Spleen (tissue), 11 donors: ENCODE data around the gene HSF4. TPM values are rescaled to one million over a fixed set of nuclear protein-coding genes. Genes with fewer than 3 reads are reported as not detected.

ENCODE experiments used
- DNase-seq: peaks from one replicate; pipeline ENCODE4 v3.0.0-alpha.2; 2020
- H3K27ac ChIP-seq, 8 donors: fragments of 200-600 bp; sonication (generic) in 7 of 8; 1 replicate in 4 of 8; 2 replicates in 4 of 8; pipeline versions ENCODE4 v1.5.0 to v1.8.0; 2016 to 2021; ENCODE audit warnings: inconsistent platforms in 4 of 8, mild to moderate bottlenecking in 4 of 8, moderate library complexity in 1 of 8
- H3K27me3 ChIP-seq, 7 donors: fragments of 200-600 bp; sonication (generic) in 6 of 7; replicated peaks in 1 of 7; 1 replicate in 4 of 7; 2 replicates in 3 of 7; pipeline versions ENCODE4 v1.5.0 to v1.8.0; 2016 to 2021; ENCODE audit warnings: inconsistent platforms in 3 of 7, mild to moderate bottlenecking in 1 of 7
- H3K36me3 ChIP-seq, 6 donors: fragments of 200-600 bp; sonication (generic) in 5 of 6; 1 replicate in 4 of 6; 2 replicates in 2 of 6; pipeline versions ENCODE4 v1.5.0 to v1.8.0; 2016 to 2021; ENCODE audit warnings: inconsistent platforms in 2 of 6
- H3K4me1 ChIP-seq, 6 donors: fragments of 200-600 bp; sonication (generic) in 5 of 6; 1 replicate in 3 of 6; 2 replicates in 3 of 6; pipeline versions ENCODE4 v1.5.0 to v1.8.0; 2016 to 2021; ENCODE audit warnings: inconsistent platforms in 3 of 6
- H3K4me3 ChIP-seq, 8 donors: fragments of 200-600 bp; sonication (generic) in 7 of 8; 1 replicate in 4 of 8; 2 replicates in 4 of 8; pipeline versions ENCODE4 v1.5.0 to v1.8.0; 2016 to 2021; ENCODE audit warnings: inconsistent platforms in 4 of 8, mild to moderate bottlenecking in 4 of 8, moderate library complexity in 2 of 8
- H3K9me3 ChIP-seq, 8 donors: fragments of 200-600 bp; sonication (generic) in 7 of 8; 1 replicate in 4 of 8; 2 replicates in 4 of 8; pipeline versions ENCODE4 v1.5.0 to v1.8.0; 2016 to 2021; ENCODE audit warnings: inconsistent platforms in 4 of 8
- CTCF ChIP-seq, 11 experiments: fragments of 200-600 bp in 7 of 11; fragments of 450-650 bp in 4 of 11; sonication (generic) in 4 of 11; IDR thresholded peaks in 8 of 11; conservative IDR thresholded peaks in 3 of 11; 1 replicate in 7 of 11; 2 replicates in 4 of 11; pipeline versions ENCODE4 v1.4.0 to v1.8.0; 2016 to 2021; ENCODE audit warnings: antibody characterized with exemption in 11 of 11, inconsistent platforms in 4 of 11, mild to moderate bottlenecking in 1 of 11
- POLR2A ChIP-seq, 3 donors: fragments of 450-650 bp; IDR thresholded peaks; one replicate each; pipeline ENCODE4 v1.5.1; 2017; ENCODE audit warnings: antibody characterized with exemption in 3 of 3, mild to moderate bottlenecking in 1 of 3
- POLR2AphosphoS5 ChIP-seq, 3 donors: sonication (generic); formaldehyde crosslinking; IDR thresholded peaks; one replicate each; pipeline ENCODE4 v1.5.1; 2017; ENCODE audit warnings: antibody characterized with exemption in 3 of 3
- WGBS, 5 donors: extraction: QIAGEN DNeasy Blood & Tissue Kit in 3 of 5; methylation state at CpG; one replicate each; pipeline versions ENCODE4 v1.1.5 to v1.1.7; 2013 to 2018; 5-methylcytosine and 5-hydroxymethylcytosine counted together
- intact Hi-C: fragments of 100-400 bp; cut with DNase I; formaldehyde crosslinking; loops from one replicate; pipeline ENCODE4 v1.15.0; 2023; ENCODE audit warnings: low total_unique reads
- polyA plus RNA-seq, 3 donors: library from polyadenylated mRNA; stranded (reverse); fragments of 200-250 nt; gene quantifications; one replicate each; pipeline ENCODE4 v1.2.1, GENCODE V29; 2013
- total RNA-seq, 7 donors: library from RNA; depleted of rRNA in 3 of 7; stranded (reverse); fragments of >200 nt in 3 of 7; fragmentation: NEBNext Ultra II Directional in 4 of 7; extraction: Animal tissue kit (Norgen Biotek cat#: 25700) in 4 of 7; gene quantifications; one replicate each; pipeline versions ENCODE4 v1.1.0 to v1.2.1, GENCODE V29; 2016 to 2021
- donor health status: healthy with polysubstance abuse.
- donor health status: DM: no; HTN: no; CAD: no; lungs with moderate emphysema.
- donor health status: DM: no; HTN: no; CAD: no.
- donor health status: Bipolar disorder and iron deficiency.
- donor health status: healthy.
- donor health status: DM: no; HTN: no; CAD: no.
- donor health status: DM: yes; HTN: yes; CAD: no.

The HSF4 gene
- total and polyA plus RNA-seq, 10 donors: 11.5 to 43.7 (median 20.3) TPM

GRCh38 chr16:67148221-67148620 is 16.3 kb upstream of the HSF4 start:
- intact Hi-C loops: no loop called here
- Histone ChIP-seq H3K4me3 (no peak overlapping the region), H3K27ac (no peak overlapping the region), H3K4me1 (peaks cover 5 to 28% (median 21%) of the 10 kb centered on the region in 6 donors), H3K9me3 (no peaks in the 10 kb centered on the region), H3K27me3 (peaks cover 0 to 36% (median 23%) of the 10 kb centered on the region in 7 donors), H3K36me3 (peaks cover 0 to 65% (median 55%) of the 10 kb centered on the region in 6 donors)
- WGBS, 5 donors: 88 to 98% (median 96%) methylated on average over 2 of the region's 2 CpGs
- no peak for TF ChIP-seq POLR2A (IDR thresholded peaks at IDR 0.05)
- TF ChIP-seq POLR2AphosphoS5 (IDR thresholded peaks at IDR 0.05): no peak
- TF ChIP-seq CTCF (IDR thresholded peaks at IDR 0.05 in 8 of 11, conservative IDR thresholded peaks at IDR 0.05 in 3 of 11): no peak
- peak; percentile 18 for DNase-seq

- H3K27ac ChIP-seq: no peak overlapping the region
- no peak overlapping the region for H3K4me3 ChIP-seq
- WGBS, 5 donors: 91 to 95% (median 94%) methylated on average over 4 to 11 of the region's 11 CpGs
- H3K36me3 ChIP-seq: peaks cover 0 to 59% (median 49%) of the 10 kb centered on the region in 6 donors
- DNase-seq: peak; percentile 38
- H3K4me1 ChIP-seq: peaks cover 5 to 31% (median 21%) of the 10 kb centered on the region in 6 donors
- H3K9me3 ChIP-seq: no peaks in the 10 kb centered on the region
- TF ChIP-seq CTCF (IDR thresholded peaks at IDR 0.05 in 8 of 11, conservative IDR thresholded peaks at IDR 0.05 in 3 of 11) (no peak), POLR2AphosphoS5 (IDR thresholded peaks at IDR 0.05) (no peak), POLR2A (IDR thresholded peaks at IDR 0.05) (no peak)
- intact Hi-C loops: no loop called here
- peaks cover 0 to 36% (median 23%) of the 10 kb centered on the region in 7 donors for H3K27me3 ChIP-seq
Measured at GRCh38 chr16:67148656-67149275, 15.8 kb upstream of the HSF4 start.

- H3K4me1 ChIP-seq: peaks cover 5 to 38% (median 23%) of the 10 kb centered on the region in 6 donors
- no peaks in the 10 kb centered on the region for H3K9me3 ChIP-seq
- peak overlapping the region in 6 of 8 donors; percentile 79 to 85 (median 81) for H3K27ac ChIP-seq
- peak overlapping the region in 6 of 8 donors; percentile 38 to 73 (median 50) for H3K4me3 ChIP-seq
- intact Hi-C loops: loop anchor here (5.0 kb wide), 1 partner anchor 172 kb away; no protein-coding TSS in a partner anchor
- H3K36me3 ChIP-seq: peaks cover 0 to 58% (median 42%) of the 10 kb centered on the region in 6 donors
- H3K27me3 ChIP-seq: peaks cover 0 to 39% (median 23%) of the 10 kb centered on the region in 7 donors
- DNase-seq: peak; percentile 70
- peak in 2 of 3 donors; percentile 22 to 70 for TF ChIP-seq POLR2AphosphoS5 (IDR thresholded peaks at IDR 0.05)
- TF ChIP-seq POLR2A (IDR thresholded peaks at IDR 0.05): no peak
- TF ChIP-seq CTCF (IDR thresholded peaks at IDR 0.05 in 8 of 11, conservative IDR thresholded peaks at IDR 0.05 in 3 of 11): no peak
- 71 to 80% (median 73%) methylated on average over 59 to 77 of the region's 77 CpGs for WGBS, 5 donors
Measured at GRCh38 chr16:67149276-67150046, 15.1 kb upstream of the HSF4 start.
